SW480 (cell line): ENCODE data around the gene COLQ.
"Not testable (repeated sequence)": the region's sequence is repeated elsewhere in the genome, so short reads cannot be mapped to it uniquely, and the experiment has no call there.

Experiments
- DNase-seq: peaks from one replicate; pipeline ENCODE4 v3.0.0-alpha.2; 2016; ENCODE audit warnings: low spot score

Gene COLQ

DNA sequence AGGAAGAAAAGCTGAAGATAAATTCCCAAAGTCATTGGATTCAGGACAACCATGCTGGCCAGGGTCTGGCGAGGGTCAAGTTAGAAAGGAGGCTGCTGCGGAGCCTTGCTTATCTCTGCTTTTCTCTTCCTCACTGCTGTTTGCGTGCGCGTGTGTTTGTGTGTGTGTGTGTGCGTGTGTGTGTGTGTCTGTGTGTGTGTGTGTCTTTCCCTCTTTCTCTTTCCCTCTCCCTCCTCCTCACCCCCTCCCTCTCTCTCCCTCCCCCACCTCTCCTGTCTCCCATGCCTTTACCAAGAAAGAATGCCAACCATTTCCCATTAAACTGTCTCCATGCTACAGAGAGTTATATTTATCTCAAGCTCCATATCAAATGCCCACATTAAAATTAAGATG, at the start of gene COLQ:
Gene COLQ, minus strand, starts transcription at position 134 of the 393 bp plus-strand sequence. Its CDS starts 81 bp downstream, at position 53.
- no peak for DNase-seq

DNA sequence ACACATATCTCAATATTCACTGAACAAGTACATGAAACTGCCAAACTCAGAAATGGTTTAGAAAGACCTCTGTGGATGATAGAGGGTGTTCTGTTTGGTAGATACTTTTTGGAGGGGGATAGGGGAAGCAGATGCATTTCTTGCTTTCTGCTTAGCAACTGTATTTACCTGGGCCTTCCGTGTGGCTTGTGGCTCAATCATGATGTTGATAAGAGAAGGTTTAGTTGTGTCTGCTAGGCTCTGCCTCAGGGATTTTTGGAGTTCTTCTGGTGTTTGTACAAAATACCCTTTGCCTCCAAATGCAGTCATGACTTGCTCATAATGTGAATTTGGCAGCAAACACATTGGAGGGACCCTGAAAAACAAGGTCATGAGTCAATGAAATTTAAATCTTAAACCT, 41.7 kb upstream of the COLQ start:
- no peak for DNase-seq

DNA sequence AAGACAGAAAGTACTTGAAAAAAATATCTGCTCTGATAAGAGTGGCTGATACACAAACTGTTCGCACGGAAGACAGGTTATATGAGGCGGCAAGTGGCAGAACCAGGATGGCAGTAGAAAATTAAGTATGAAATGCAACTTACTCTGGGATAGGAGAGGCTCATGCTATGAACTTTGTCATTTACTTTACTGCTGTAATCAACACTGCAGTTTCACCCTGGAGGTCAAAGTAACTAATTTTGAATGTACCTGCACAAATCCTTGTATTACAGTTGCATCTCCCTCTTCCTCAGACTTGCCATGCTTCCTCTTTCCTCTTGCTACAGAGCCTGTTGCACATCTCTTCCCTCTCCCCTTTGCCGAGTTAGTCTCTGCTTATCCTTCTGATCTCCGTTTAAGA, 41.1 kb upstream of the COLQ start:
- DNase-seq: no peak

DNA sequence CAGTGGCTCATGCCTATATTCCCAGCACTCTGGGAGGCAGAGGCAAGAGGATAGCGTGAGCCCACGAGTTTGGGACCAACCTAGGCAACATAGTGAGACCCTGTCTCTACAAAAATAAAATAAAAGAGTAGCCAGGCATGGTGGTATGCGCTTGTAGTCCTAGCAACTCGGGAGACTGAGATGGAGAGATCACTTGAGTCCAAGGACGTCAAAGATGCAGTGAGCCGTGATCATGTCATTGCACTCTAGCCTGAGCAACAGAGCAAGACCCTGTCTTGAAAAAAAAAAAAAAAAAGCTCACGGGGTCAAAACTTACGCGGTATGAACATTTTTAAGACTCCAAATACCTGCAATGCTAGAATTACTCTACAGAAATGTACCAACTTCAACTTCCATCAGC, 37.1 kb upstream of the COLQ start:
- DNase-seq: no peak

DNA sequence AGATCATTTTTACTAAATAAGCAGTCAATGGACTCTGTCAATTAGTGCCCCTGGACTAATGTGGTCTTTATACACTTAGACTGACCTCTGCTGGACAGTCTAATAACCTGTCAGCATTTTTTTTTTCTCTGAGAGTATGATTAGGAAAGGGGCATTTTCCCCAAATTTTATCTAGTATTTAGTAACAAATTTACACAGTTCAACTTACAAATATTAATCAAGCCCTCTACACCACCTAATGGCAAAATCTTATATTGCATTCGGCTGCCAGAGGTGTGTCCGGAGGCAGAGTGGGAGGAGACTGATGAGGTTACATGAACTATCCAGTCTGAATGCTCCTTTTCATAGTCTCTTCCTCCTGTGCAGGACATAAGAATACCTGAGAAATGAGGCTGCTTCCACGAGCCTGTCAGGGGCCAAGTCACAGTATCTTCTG, 36.0 kb upstream of the COLQ start:
- DNase-seq: peak; percentile 79

DNA sequence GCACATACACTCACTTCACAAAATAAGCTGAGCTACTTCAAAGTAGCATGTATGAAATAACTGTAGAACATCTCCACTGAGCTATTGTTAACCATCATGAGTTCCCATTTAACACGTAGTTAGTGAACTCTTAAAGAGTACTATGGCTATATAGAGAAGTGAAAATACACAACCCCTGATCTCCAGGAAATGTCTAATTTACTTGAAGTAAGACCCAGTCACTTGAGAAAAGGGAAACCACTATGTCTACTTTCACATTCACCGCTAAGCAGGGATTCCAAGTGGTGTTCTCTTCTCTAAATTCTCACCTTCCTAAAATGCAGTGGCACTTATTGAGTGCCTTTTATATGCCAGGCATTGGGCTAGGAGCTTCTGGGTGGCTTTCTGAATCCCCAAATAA, 35.0 kb upstream of the COLQ start:
- no peak for DNase-seq

DNA sequence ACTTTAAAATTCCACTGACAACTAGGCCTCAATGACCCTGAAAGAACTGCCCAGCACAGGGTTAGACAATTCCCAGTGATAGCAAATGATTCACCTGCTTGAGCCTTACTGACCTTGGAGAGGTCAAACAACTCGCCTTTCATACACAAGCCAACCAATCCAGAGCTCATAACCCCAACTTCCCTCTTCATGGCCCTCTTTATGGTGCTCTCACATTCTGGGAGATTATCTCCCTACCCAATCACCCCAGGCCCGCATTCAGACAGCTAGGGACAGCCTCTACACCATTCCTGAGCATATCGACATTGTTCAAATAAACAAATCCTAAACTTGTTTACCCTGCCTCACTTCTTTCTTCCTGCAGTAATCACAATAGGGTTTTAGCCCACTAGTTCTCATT, 32.2 kb upstream of the COLQ start:
- DNase-seq: no peak

DNA sequence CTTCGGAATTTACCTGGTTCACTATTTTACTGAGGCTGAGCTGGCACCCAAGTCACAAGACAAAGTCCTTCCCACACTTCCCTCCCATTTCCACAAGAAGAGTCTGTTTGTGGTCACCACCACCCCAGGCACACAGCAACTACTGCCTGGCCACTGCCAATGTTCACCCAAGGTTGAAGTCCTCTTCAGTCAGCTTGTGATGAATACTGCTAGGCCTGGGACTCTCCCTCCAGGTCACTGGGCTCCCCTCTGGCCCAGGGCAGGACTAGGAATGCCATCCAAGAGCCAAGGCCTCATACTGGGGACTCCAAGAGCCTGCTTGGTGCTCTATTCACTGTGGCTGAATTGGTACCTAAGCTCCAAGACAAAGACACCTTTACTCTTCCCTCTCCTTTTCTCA, 30.4 kb upstream of the COLQ start:
- DNase-seq: no peak

DNA sequence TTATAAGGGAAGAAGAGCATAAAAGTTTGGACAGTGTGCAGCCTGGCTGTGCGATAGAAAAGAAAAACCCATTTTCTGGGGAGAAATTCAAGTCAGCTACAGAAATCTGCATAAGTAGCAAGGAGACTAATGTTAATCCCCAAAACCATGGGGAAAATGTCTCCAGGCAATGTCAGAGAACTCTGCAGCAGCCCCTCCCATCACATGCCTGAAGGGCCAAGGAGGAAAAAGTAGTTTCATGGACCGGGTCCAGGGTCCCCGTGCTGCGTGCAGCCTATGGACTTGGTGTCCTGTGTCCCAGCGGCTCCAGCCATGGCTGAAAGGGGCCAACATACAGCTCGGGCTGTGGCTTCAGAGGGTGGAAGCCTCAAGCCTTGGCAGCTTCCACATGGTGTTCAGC, 28.3 kb upstream of the COLQ start:
- no peak for DNase-seq

DNA sequence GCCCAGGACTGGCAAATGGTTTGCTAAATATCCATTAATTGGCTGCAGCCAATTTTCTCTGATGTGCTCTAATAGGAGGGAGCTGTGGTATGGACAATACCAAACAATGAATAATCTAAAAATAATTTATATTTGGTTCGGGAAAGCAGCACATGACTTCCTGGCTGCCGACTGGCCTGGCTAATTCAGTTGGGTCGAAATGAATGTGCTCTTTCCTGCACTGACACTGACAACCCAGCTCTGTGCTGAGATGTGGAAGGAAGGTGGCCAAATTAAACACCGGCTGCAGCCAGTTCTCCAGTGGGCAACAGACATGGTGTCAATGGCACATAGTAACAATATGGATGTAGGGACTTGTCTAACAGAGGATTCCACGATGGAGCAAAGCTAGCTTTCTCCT, 21.1 kb upstream of the COLQ start:
- no peak for DNase-seq

DNA sequence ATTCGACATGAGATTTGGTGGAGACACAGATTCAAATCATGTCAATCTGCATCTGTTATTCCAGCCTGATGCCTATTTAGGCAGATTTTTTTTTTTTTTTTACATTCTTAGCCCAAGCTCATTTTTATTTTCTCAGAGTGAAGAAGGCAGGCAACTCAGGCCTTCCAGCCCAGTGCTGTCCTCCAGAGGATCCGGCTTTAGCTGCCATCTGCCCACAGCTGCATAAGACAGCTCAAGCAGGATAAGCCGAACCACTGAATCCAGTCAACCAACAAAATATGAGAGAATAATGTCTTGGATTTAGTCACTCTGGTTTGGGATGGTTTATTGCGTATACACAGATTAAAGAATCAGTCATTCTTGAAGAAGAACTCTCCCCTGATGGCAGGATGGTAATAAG, 19.9 kb upstream of the COLQ start:
- no peak for DNase-seq

DNA sequence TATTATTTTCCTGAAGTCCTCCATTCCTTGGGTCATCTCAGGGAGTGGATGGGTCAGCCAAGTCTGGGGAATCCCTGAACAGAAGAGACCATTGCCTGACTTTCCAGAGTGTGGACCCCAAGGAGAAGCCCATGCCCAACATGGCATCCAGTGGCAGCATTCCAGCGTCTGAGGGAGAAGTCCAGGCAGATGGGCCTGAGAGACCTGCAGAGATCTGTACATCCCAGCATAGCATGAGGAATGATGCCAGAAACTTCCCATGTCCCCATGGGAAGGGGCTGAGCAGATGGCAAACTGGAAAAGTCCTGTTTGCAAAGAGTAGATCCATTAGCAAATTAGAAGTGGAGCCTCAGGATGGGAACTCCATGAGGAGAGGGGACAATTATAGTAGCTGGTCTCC, 17.6 kb upstream of the COLQ start:
- no peak for DNase-seq

DNA sequence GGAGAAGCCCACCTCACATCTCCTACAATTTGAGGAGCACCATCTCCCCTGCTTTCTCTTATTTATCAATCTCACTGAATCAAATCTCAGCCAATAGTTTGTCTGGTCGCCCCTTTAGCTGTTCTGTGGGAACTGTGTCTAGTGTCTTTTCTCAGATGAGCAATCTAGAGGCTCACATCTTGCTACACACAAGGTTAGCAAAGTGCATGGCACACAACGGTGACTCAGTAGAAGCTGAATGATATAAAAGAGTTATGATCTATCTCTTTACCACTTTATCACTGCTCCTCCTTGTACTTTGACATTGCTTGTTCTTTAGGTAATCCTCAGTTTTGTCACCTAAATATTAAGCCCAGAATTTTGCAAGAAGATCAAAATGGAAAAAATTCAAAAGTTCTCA, 16.8 kb upstream of the COLQ start:
- DNase-seq: no peak

DNA sequence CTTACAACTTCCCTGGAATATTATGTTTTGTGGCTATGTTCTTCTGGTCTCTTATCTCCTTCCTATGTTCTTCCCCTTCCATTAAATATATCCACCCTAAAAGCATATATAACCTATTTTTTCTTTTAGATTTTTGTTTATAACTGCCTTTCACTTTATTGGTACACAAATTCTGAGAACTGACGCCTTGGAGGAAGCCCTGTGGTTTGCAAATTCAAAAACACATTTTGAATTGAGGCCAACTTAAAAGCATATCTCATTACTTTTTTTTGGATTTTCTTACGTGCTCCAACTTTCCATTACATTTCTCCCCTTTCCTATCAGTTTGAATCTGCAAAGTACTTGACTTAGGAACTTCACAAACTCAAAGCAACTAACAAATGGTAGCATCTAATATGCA, 15.3 kb upstream of the COLQ start:
- DNase-seq: no peak

DNA sequence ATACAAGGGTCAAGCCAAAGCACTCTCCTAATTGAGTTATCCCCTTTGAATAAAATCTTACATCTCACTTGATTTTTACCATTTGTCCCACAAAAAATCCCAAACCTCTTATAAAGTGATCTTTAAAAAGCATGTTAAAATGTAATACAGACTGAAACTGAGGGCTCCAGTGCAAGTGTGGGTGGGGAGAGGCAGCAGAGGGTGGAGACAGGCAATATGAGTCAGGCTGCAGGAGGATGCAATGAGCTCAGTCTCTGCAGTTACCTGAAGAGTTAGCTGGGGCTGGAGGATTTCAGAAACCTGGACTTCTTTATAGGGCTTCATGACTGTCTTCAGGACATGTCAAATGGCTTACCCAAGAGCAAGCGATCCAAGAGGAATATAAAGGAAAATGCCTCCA, 14.2 kb upstream of the COLQ start:
- no peak for DNase-seq

DNA sequence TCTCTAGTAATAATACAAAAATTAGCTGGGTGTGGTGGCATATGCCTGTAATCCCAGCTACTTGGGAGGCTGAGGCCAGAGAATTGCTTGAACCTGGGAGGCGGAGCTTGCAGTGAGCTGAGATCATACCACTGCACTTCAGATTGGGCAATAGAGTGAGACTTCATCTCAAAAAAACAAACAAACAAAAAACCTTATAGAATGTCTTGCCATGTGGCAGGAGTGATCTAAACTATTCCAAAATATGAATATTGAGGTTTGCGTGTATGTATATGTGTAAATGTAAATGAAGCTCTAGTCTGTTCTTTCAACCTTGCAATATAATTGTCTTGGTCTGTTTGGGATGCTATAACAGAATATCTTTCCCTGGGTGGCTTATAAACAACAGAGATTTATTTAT, 11.1 kb upstream of the COLQ start:
- not testable (repeated sequence) for DNase-seq

DNA sequence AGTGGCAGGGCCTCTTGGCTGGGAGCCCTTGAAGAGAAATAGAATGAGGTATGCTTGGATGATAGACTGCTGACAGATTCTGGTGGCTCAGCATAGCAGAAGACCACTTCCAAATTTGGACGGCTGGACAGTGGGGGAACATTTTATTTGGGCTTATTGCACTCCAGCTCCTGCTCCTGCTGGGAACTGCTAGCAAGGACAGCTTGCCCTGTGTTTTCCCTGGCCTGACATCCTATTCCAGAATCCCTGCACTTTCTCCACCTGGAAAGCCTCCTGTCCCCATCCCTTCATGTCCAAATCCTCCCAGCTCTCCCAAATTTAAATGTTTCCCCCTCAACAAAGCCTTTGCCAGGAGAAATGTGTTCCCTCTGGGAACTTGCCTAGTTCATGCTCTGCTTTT, 9.8 kb upstream of the COLQ start:
- DNase-seq: no peak

DNA sequence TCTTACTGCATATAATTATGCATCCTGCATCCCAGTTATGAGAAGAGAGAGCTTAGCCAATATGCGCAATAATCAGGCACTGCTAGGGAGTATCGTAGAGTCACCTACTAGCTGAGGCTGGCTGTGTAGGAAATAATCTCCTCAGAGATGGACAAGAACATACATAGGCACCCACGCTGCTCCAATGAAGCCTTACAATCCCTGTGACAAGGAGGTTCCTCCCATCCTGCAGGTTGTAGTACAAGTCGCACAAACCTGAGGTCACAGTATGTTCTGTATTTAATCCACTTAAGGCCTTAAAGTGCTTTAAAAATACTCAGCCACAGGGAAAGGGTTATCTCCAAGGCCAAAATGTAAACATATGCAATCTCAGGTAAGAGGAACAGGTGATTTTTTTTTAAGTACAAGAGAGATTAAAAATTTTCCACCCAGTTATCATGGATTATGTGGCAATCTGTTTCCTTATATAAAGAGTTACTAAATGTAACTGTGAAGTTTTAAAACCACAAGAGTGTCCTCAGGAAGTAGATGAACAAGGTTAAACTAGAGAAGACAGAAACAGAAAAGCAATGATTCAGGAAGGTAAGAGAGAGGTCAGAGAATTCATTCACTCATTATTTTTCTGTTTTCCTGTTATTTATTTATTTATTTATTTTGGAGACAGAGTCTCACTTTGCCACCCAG, 7.5 kb upstream of the COLQ start:
- no peak for DNase-seq

DNA sequence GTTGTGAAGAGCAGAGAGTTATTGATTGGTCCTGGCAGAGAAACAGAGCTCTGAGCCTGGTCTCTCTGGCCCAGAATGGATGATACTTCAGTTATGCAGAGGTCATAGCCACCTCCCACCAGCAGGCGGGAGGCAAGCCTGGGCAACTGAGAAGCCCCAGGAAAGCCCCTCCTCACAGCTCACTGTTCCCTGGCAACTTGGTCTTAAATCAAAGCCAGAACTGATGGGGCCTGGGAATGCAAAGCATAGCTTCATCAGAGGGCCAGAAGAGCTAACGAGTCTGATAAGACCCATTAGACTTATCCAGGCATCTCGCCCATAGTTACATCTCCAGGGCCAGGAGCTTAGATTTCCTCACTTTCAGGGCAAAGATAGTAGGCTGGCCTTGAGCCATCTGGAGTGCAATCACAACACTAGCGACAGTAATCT, 5.5 kb upstream of the COLQ start:
- no peak for DNase-seq

DNA sequence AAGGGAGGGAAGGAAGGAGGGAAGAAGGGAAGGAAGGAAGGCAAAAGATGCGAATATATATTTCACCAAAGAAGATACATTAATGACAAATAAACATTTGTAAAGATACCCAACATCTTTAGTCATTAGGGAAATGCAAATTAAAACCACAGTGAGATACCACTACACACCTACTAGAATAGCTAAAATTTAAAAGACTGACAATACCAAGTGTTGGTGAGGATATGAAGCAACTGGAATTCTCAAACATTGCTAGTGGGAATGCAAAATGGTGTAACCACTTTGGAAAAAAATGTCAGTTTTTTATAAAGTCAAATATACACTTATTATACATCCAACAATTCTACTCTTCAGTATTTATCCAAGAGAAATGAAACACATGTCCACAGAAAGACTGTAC, 4.3 kb upstream of the COLQ start:
- no peak for DNase-seq

DNA sequence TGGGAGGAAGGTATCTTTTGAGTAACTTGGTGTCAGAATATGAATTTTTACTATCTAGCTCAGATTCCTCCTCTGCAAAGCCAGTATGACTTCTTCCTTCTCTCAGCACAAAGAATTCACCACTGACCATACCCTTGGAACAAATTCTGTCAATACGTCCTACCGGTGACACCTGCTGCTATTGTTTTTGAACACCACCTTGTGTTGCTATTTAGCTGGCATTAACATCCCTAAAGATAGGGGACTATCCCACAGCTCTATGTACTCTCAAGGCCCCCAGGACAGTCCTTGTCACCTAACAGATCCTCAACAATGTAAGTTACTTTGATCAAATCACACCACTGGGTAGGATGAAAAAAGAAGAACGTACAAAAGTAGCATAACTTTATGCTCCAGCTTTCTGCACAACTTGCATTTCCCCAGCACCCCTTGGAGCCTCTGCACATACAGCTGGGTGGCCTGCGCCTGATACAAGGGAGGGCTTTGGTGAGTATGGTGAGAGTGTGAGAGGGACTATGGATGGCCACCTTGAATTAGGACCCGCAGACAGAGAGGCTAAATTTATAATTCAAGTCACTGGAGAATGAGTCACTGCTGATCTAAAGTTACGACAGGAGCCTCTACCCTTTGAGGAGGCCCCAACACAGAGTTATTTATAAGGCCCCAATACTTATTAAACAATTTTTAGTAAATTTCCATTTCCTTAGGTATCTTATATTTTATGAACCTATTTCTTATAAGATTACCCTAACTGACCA, 2.3 kb upstream of the COLQ start:
- DNase-seq: no peak

DNA sequence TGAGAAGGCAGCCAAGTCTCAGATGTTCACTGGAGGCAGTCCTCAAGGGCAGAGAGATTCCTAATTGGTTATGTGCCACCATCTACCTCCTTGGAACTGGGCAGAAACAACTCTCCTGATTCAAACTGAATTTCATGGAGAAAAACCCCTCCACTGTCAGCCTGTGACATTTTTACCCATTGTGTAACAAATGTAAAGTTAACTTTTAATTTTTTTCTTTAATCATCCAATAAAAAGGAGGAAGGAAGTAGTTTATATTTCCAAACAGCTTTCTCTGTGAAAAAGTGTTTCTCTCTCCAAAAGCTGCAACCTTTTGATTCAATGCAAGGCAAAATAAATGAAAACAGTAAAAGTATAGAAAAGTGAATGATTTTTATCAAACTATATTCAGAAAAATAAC, 510 bp upstream of the COLQ start:
- no peak for DNase-seq

DNA sequence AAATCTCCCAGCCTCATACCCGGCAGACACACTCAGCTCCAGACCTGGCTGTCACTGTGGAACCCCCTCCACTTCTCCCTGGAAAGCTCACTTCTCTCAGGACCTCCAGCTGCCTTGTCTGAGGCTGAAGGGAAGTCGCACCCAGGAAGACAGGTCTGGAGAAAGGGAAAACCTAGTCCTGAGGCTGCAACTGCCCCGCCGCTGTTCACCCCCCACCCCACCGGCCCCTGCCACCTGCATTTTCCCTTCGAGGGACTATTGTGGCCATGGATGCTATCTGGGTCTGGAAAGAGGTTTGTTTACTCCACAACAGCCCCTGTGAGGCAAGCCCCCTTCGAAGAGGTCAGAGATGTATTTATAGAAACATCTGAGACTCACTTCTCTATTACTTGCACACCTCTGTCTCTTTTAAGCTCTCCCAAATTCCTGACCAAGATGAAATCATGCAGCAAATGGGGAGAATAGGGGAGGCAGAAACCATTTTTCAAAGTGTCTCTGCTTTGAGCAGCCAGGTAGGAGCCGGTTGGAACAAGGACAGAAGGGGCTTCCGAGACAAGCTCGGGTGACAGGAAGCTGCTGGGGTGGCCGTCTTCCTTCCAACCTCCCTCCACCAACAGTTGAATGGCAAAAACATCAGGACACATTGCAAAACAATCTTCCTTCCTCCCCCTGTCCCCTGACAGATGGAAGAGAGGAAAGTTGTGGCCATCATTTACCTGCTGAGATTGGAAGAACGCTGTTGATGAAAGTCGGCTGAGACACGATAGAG, 518 bp downstream of the COLQ start:
- no peak for DNase-seq
